GM18907 (cell line): ENCODE data around the gene ADARB2.
"Not testable (repeated sequence)": the region's sequence is repeated elsewhere in the genome, so short reads cannot be mapped to it uniquely, and the experiment has no call there.

Source experiments
- ATAC-seq: cut with Tn5 transposase; IDR thresholded peaks from one replicate; pipeline ENCODE4 v1.9.1; 2021; ENCODE audit warnings: mild to moderate bottlenecking, moderate library complexity; ENCODE audit not compliant: unreplicated experiment

The ADARB2 gene

GRCh38 chr10:1362589-1363445 lies 374.5 kb downstream of the ADARB2 start:
- ATAC-seq = no peak

GRCh38 chr10:1361411-1362105 lies 375.8 kb downstream of the ADARB2 start:
- ATAC-seq = no peak

DNA sequence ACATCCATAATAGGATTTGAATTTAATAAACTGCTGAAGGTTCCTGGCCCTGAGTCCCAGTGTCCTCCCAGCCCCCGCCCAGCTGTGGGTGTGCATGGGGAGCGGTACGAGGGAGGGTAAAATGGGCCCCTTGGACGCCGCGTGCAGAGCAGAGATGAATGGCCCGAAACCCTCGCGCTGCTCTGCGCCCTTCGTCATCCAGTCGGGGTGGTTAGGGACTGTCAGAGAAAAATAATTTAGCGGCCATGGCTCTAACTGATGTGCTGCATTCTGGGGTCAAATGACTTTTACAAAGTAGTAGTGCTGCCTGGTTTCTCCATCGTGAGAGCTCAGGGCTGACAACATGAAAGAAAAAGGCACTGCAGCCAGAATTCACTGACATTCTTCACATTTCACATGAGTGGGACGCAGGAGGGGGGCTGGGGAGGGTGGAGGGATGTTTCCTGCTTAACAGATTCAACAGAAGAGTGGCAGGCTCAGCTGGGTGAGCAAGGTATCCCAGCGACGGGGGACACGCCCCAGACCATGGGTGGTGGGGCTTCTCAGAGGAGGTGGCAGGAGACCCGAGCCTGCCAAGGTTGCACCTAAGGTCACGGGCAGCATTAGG lies 376.7 kb downstream of the ADARB2 start:
- ATAC-seq = no peak

GRCh38 chr10:1360011-1360557 lies 377.2 kb downstream of the ADARB2 start:
- no peak for ATAC-seq

- no peak for ATAC-seq
Observed at GRCh38 chr10:1359626-1359955, 377.7 kb downstream of the ADARB2 start.

GRCh38 chr10:1358860-1359625 lies 378.3 kb downstream of the ADARB2 start:
- ATAC-seq = no peak

DNA sequence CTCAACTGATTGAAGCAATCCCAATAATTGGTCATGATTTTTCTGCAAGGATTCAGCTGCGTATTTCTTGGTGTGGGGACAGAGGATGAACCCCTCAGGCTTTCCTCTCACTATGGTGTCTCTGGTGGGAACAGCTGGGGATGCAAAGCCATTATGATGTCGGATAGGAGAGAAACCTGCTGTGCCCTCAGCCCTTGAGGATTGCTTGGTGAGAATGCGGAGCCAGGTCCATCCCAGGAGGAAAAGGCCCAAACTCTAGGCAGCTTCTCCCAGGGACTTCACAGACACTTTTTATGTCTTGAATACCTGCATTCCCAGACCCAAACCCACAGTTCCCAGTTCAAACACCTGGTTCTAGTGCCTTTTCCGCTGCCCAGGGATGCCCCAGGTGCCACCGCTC lies 379.2 kb downstream of the ADARB2 start:
- ATAC-seq = no peak

GRCh38 chr10:1356349-1356748 lies 381.0 kb downstream of the ADARB2 start:
- no peak for ATAC-seq

DNA sequence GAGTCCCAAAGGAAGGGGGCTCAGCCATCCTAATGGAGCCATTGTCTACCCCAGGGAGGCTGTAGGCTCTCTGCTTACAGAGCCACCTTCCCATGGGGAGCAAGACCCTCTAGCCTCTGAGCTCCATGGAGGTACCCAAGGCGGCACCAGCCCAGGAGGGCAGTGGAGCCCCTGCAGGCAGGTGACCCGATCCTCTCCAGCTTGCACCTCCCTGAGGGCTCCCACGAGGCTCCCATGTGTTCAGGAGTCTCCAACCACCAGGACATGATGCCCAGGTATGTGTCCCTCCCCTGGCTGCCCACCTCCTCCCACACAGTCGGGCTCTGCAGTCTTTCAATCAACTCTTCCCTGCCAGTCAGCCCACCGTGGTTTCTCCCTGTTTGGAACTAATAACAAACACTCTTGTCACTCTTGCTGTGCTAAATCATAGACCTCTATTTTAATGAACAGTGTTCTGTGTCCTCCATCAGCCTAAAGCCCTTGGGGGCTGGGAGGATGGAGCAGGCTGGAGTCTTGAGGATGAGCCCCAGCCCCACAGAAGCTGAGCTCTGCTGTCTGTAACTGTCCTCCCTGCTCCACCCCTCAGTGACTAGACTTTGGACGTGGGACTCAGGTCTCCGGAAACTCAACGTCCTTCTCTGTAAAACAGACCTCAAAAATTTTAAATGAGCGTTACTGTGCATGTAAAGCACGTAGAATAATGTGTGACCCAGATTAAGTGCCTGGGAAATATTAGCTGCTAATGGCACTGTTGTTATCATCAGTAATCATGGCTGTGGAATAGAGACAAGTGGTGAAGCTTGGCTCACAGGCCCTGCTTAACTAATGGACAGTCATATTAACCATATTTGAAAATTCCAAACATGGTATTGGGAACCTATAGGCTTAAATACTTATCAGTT lies 382.3 kb downstream of the ADARB2 start:
- no peak for ATAC-seq

- not testable (repeated sequence) for ATAC-seq
Observed at GRCh38 chr10:1352296-1352695, 385.0 kb downstream of the ADARB2 start.

GRCh38 chr10:1348773-1349050 lies 388.6 kb downstream of the ADARB2 start:
- ATAC-seq = no peak

DNA sequence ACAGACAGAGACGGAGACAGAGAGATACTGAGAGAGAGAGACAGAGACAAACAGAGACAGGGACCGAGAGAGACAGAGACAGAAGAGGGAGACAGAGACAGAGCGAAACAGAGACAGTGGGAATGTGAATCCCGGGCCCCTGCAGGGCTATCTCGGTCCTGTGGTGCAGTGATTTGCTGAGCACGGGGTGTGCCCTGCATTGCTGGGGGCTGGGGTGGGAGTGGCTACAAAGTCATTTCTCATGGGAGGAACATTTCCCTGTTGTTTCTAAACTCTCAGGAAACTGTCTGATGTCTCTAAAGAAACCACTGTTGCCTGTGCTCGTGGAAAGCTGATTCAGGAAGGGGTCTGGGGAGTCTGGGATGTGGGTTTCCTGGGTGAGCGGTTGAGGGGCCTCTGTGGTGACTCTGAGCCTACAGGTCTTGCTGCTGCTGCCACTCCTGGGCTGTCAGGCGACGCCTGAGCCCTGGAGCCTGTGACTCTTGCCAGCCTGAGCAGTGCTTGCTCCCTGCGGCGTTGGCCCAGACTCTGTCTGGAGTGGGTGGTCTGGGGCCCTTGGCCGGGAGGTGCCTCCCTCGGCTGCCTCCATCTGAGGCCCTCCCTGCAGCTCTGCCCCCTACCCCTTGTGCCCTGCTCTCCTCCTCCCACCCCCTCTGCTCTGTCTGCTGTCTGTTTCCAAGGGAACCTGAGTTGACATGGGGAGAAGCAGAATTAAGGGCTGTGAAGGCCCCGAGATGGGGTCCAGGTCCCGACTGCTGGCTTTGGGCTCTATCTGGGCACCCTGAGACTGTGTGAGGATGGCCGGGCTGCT lies 389.2 kb downstream of the ADARB2 start:
- no peak for ATAC-seq

DNA sequence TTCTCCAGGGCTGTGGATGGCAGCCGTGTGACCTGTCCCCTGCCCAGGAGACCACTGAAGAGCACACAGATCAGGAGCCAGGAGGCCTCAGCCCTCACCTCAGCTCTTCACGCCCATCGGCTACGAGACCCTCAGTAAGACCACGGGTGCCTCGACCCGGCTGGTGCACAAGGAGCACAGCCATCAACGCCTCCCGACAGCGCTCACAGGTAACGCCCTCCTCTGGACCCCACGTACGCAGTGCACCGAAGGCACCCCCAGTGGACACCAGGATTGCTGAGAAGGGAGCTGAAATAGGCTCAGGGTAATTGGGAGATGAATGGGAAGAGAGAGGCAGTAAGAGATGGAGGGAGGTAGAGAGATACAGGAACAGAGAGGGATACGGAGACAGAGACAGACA lies 389.8 kb downstream of the ADARB2 start:
- no peak for ATAC-seq

- ATAC-seq = no peak
Observed at GRCh38 chr10:1346201-1346600, 391.1 kb downstream of the ADARB2 start.

DNA sequence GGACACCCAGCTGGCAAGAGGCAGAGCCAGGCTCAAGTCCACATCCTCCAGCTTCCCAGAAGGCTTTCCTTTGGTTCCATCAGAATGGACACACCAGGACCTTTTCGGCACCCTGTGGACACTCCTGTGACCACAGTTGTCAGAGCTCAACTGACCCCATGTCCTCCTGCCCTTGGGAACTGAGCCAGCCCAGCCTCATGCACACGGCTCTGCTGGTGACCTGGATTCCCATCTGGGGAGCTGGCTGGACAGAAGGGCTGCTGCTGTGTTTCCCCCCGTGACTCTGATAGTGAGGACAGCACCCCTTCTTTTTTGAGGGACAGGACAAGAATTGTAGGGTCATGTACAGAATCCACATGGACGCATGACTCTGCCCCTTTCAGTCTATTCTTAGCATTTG lies 392.0 kb downstream of the ADARB2 start:
- ATAC-seq = no peak

- ATAC-seq = no peak
Observed at GRCh38 chr10:1344846-1345245, 392.5 kb downstream of the ADARB2 start.

GRCh38 chr10:1344408-1344807 lies 392.9 kb downstream of the ADARB2 start:
- ATAC-seq = no peak

DNA sequence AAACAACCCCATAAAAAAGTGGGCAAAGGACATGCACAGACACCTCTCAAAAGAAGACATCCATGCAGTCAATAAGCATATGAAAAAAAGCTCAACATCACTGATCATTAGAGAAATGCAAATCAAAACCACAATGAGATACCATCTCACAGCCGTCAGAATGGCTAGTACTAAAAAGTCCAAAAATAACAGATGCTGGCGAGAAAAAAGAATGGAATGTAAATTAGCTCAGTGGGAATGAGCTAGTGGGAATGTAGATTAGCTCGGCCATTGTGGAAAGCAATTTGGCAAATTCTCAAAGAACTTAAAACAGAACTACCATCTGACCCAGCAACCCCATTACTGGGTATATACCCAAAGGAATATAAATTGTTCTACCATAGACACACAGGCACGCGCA lies 394.1 kb downstream of the ADARB2 start:
- ATAC-seq = no peak

DNA sequence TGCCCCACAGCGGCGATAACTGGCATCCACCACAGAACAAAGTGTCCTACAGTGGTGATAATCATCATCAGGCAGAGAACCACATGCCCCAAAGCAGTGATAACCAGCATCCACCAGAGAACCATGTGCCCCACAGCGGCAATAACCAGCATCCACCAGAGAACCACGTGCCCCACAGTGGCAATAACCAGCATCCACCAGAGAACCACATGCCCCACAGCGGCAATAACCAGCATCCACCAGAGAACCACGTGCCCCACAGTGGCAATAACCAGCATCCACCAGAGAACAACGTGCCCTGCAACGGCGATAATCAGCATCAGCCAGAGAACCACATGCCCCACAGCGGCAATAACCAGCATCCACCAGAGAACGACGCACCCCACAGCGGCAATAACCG lies 396.3 kb downstream of the ADARB2 start:
- not testable (repeated sequence) for ATAC-seq
